Endothelial cell of umbilical vein (primary cell): ENCODE measurements around the gene TAF4B.

Source experiments
- CTCF ChIP-seq, 2 donors: IDR thresholded peaks; 1 replicate in 1 of 2; 2 replicates in 1 of 2; pipeline ENCODE4 v1.5.1; 2011; ENCODE audit warnings: low read length in 2 of 2, mild to moderate bottlenecking in 2 of 2, moderate library complexity in 2 of 2, control low read depth in 1 of 2, inconsistent platforms in 1 of 2, low read depth in 1 of 2; ENCODE audit not compliant: insufficient read depth in 1 of 2; ENCODE audit errors: extremely low read depth in 1 of 2
- EZH2 ChIP-seq: IDR thresholded peaks from 2 replicates; pipeline ENCODE4 v1.6.1; 2012; ENCODE audit warnings: borderline replicate concordance, low read depth, mild to moderate bottlenecking, moderate library complexity, low read length, inconsistent platforms; ENCODE audit not compliant: severe bottlenecking
- GATA2 ChIP-seq: IDR thresholded peaks from 2 replicates; pipeline ENCODE4 v1.7.0; 2011; ENCODE audit warnings: low read depth, mild to moderate bottlenecking, moderate library complexity, mixed read lengths, low read length; ENCODE audit not compliant: insufficient read length, insufficient read depth
- MYC ChIP-seq: IDR thresholded peaks from one replicate; pipeline ENCODE4 v1.6.1; 2011; ENCODE audit warnings: mild to moderate bottlenecking, low read depth, low read length
- POLR2AphosphoS5 ChIP-seq: IDR thresholded peaks from 2 replicates; pipeline ENCODE4 v1.6.1; 2012; ENCODE audit warnings: low read depth, mild to moderate bottlenecking, control low read depth, low read length, moderate library complexity; ENCODE audit not compliant: insufficient read depth

GRCh38 chr18:26422472-26423162 lies 196.4 kb downstream of the TAF4B start:
- TF ChIP-seq CTCF (IDR thresholded peaks at IDR 0.05; ENCODE audit: extremely low read depth in 1 of 2, insufficient read depth in 1 of 2, low read depth in 1 of 2, low read length in 2 of 2) = no peak
- no peak for TF ChIP-seq EZH2
- no peak for TF ChIP-seq MYC
- no peak for TF ChIP-seq GATA2
- TF ChIP-seq POLR2AphosphoS5 = no peak
